CMK (cell line): Measurements from ENCODE around the gene CXCL12.

Experiments
- DNase-seq: peaks from one replicate; pipeline ENCODE4 v3.0.0-alpha.2; 2010; ENCODE audit warnings: low read depth

CXCL12 gene

GRCh38 chr10:44384601-44385025, 284 bp downstream of the CXCL12 start:
- DNase-seq: no peak

- no peak for DNase-seq
Measured at GRCh38 chr10:44383749-44384600, 922 bp downstream of the CXCL12 start.

- no peak for DNase-seq
Measured at GRCh38 chr10:44382981-44383748, 1.7 kb downstream of the CXCL12 start.

GRCh38 chr10:44382131-44382858, 2.6 kb downstream of the CXCL12 start:
- no peak for DNase-seq

- no peak for DNase-seq
Measured at GRCh38 chr10:44380829-44381600, 3.9 kb downstream of the CXCL12 start.

- DNase-seq: no peak
Measured at GRCh38 chr10:44379907-44380306, 5.0 kb downstream of the CXCL12 start.

GRCh38 chr10:44378626-44379025, 6.3 kb downstream of the CXCL12 start:
- no peak for DNase-seq

DNA sequence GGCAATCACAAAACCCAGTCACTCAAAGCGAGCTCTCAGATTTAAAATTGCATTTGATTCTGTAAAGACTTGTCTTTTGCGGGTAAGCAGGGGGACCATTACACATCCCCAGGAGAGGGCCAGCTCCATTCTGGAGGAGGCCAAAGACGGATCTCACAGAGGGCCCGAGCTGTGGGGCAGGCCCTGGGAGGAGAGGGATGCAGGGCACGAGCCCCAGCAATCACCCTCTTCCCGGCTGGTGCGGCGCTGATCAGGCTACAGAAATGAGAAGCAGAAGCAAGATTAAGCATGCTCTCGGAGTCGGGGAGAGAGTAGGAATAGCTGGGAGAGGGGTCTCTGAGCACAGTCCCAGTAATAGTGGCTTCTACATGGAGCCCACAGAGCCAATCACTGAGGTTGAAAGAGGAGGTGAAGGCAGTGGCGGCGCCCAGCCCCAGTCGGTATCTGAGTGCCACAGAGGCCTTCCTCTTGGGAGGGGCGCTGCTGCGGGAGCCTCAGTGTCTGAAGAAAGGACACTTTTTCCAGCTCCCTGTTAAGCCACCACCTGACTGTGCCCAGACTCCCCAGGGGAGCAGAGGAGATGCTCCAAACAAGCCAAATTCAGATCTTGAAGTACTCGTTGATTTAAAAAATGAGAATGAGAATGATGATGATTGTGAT, 7.1 kb downstream of the CXCL12 start:
- no peak for DNase-seq

DNA sequence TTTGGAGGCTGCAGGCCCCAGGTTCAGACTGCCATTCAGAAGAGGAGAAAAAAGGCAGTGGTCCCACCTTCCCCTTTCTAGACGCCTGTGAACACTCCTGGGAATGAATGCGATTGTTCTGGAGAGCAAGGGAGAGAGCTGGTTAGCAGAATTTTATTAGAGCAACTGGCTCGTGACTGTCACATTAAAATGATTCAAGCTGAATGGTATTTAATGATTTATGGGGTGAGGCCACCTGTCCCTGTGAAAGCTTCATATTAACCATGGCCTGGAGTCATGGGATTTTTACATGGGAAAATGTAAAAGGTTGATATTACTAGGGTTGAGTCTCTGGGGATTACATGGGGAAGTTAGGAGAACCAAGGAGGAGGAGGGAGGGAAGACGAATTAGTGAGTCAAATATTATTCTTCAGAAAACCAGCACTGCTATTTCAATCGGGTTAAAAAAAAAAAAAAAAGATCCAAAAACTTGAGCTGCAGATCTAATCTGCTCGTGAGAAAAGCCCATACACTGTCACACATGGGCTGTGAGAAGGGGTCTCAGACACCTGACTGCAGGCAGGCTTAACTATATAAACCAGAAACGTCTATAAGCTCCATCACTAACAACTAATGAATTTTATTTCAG, 8.3 kb downstream of the CXCL12 start:
- no peak for DNase-seq

DNA sequence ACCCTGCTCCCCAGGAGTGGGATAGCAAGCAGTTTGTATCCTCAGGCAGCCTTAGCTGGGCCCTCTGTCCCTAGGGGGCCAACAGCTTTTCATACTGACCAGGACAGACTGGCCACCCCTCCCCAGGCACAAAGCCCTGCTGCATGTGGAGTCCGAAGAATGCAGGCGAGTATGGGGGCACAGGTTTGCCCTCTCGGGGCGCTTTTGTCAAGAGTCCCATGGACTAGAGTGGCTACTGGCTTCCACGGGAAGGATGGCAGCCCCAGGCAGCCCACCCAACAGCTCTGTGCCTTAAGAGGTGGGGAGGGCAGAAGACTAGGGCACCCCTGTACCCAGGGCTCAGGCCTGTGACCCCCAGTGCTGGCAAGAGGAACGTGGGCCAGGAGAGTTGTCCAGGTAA, 10.7 kb downstream of the CXCL12 start:
- no peak for DNase-seq

DNA sequence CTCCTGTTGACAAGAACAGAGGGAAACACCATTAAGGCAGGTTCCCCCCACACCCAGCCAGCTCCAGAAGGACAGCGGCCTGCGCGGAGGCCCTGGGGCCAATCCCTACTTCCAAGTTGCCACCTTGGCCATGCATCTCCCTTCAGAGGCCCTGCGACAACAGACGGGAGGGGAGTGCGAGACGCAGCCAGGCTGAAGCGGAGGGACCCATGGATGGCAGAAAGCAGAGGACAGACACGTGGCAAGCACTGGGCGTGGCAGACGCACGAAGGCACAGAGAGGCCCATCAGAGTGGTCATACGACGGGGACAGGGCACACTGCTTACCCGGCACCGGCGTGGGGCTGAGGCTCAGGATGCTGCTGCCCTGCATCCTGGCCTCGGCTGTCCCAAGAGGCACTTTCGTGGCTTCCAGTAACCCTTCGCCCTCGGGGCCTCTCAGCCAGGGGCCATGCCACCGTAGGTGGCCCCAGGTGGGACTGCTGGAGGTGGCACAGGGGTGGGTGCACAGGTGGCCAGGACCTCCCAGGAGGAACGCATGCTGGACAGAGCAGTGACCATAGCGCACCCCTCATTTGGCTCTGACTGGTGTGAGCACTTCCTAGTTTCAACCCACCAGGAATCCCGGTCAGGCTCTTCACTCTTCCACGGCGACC, 11.4 kb downstream of the CXCL12 start:
- no peak for DNase-seq

DNA sequence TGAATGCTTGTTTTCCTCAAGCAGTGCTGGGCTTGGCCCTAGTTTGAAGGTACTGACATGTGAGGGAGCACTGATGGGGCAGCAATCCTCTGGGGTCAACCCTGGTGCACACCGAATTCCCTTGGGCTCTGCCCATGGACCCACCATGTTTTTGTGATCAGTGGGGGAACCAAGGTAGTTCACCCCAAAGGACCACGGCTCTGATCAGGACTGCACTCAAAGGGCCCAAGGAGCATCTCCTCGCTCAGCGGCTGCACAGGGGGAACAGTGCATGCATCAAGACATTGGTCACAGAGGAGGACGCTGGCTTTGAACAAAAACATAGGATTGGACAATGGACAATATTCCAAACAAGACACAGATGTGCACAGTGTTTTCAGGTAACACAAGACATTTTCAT, 12.7 kb downstream of the CXCL12 start:
- no peak for DNase-seq

DNA sequence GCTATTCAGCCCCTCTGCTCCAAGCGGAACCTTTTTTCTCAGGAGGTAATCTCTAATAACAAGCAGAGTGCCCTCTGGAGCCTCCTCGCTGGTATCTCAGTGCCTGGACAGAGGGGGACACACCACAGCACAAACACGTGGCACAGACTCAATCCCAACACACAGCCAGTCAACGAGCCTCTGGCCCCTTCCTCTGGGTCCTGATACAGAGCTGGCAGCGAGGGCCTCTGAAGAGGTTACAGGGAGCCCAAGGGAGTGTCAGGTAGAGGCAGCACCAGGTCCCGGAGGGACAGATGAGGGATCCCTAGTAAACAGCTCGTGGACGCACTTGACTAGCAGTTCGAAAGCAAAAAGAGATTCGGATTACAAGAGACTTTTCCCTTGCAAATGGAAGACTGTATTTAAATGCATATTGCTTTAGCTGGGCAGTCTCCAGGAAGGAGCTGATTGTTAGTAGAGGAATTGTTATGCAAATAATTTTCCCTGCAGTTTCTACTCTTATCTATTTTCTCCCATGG, 14.1 kb downstream of the CXCL12 start:
- DNase-seq: no peak

- no peak for DNase-seq
Measured at GRCh38 chr10:44369854-44370253, 15.0 kb downstream of the CXCL12 start.

- DNase-seq: no peak
Measured at GRCh38 chr10:44369296-44369695, 15.6 kb downstream of the CXCL12 start.

GRCh38 chr10:44368637-44369036, 16.3 kb downstream of the CXCL12 start:
- no peak for DNase-seq

DNA sequence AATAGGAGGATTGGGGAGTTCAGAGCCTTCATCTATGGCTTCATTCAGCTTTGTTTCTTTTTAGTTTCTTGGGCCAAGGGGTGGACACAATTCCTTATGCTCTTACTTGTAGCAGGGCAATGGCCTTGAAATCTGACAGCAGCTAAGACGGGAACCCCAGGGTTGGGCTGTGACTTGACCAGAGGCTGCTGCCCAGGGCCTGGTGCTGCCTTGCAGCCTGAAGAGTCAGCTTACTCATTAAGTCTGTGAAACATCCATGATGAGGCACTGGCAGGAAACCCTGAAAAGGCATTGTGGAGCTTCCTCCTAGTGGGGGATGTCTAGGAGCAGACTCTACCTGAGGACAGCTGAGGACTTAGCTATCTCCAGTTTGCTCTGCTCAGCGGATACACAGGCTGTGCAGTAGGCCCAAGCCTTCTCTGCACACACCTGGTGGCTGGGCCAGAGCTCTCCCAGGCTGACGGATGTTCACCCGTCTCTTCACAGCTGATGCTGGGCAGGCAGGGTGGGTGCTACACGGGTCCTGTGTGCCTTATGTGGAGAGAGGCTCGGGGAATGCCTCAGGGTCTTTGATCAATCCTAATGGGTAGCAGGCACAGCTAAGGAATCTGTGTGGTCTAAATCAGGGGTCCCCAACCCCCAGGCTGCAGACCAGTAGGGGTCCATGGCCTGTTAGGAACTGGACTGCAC, 17.8 kb downstream of the CXCL12 start:
- no peak for DNase-seq

DNA sequence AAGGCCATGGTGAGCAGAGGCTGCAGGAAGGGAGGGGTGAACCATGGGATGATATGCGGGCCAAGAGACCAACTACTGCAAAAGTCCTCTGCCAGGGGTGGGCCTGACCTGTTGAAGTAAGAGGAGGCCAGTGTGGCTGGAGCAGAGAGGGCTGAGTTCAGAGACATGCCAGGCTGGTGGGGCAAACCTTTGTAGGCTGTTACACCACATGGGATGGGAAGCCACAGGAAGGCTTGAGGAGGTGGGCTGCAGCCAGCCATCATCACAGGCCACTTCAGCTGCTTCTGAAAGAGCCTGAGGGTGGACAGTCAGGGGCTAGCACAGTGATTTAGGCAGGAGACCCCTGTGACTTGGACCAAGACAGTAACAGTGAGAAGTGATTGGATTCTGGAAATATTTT, 20.3 kb downstream of the CXCL12 start:
- no peak for DNase-seq

DNA sequence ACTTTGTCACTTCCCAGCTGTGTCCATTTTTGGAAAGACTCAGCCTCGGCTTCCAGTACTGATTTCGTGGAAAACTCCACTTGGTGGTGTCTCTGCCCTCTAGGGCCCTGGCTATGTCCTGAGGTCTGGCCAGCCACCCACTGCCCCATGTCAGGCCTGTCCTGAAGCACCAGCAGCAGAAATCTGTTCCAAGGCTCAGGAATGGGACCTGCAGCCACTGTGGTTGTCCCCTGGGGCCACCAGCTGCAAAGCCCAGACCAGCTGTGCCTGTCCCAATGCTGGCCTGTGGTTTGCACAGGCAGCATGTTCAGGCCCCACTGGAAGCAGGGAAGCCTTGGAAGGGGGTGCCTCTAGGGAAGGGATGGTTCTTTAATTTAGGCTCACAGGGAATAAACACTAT, 21.2 kb downstream of the CXCL12 start:
- DNase-seq: no peak
